OCI-LY1 (cell line): ENCODE data around the gene POLR3E.

Experiments
- H2AFZ ChIP-seq: fragments of 200-600 bp; sonication (generic), shearing (Covaris generic); 2 replicates; pipeline ENCODE4 v1.6.0; 2014; ENCODE audit warnings: antibody characterized with exemption, mild to moderate bottlenecking, low read length
- H3F3A ChIP-seq: fragments of 200-600 bp; sonication (generic), shearing (Covaris generic); 2 replicates; pipeline ENCODE4 v1.6.0; 2014; ENCODE audit warnings: mild to moderate bottlenecking, antibody characterized with exemption, low read length, moderate library complexity; ENCODE audit not compliant: insufficient read depth
- H3K27ac ChIP-seq: fragments of 200-600 bp; sonication (generic); 2 replicates; pipeline ENCODE4 v1.5.1; 2014; ENCODE audit warnings: low read length, mixed run types, mild to moderate bottlenecking, low read depth; ENCODE audit not compliant: poor library complexity, severe bottlenecking
- H3K27me3 ChIP-seq: fragments of 200-600 bp; sonication (generic); 2 replicates; pipeline ENCODE4 v1.6.0; 2014; ENCODE audit warnings: antibody characterized with exemption, mild to moderate bottlenecking, low read length, moderate library complexity; ENCODE audit not compliant: insufficient read depth
- H3K36me3 ChIP-seq: fragments of 200-600 bp; sonication (generic); 2 replicates; pipeline ENCODE4 v1.6.1; 2014; ENCODE audit warnings: mild to moderate bottlenecking, antibody characterized with exemption, low read length, moderate library complexity, mixed read lengths; ENCODE audit not compliant: insufficient read depth
- H3K4me1 ChIP-seq: fragments of 200-600 bp; sonication (generic); 2 replicates; pipeline ENCODE4 v1.5.1; 2014; ENCODE audit warnings: mild to moderate bottlenecking, low read length, moderate library complexity; ENCODE audit not compliant: insufficient read depth, severe bottlenecking
- H3K4me2 ChIP-seq: fragments of 200-600 bp; sonication (generic), shearing (Covaris generic); 2 replicates; pipeline ENCODE4 v1.6.1; 2014; ENCODE audit warnings: low read length
- H3K4me3 ChIP-seq: fragments of 200-600 bp; sonication (generic); 2 replicates; pipeline ENCODE4 v1.5.1; 2014; ENCODE audit warnings: low read length, low read depth, mild to moderate bottlenecking, mixed read lengths; ENCODE audit not compliant: poor library complexity, severe bottlenecking
- H3K79me2 ChIP-seq: fragments of 200-600 bp; shearing (Covaris generic); 2 replicates; pipeline ENCODE4 v1.6.1; 2016; ENCODE audit warnings: mixed run types, low read length, mixed read lengths; ENCODE audit not compliant: insufficient read depth
- H3K9ac ChIP-seq: fragments of 200-600 bp; sonication (generic), shearing (Covaris generic); 2 replicates; pipeline ENCODE4 v1.6.1; 2014; ENCODE audit warnings: mild to moderate bottlenecking, low read length, mixed read lengths
- H3K9me2 ChIP-seq: fragments of 200-600 bp; sonication (generic), shearing (Covaris generic); 2 replicates; pipeline ENCODE4 v1.6.1; 2014; ENCODE audit warnings: low read depth, mild to moderate bottlenecking, low read length, mixed read lengths
- H3K9me3 ChIP-seq: fragments of 200-600 bp; shearing (Covaris generic); 2 replicates; pipeline ENCODE4 v1.6.1; 2014; ENCODE audit warnings: low read length, mixed read lengths
- H4K20me1 ChIP-seq: fragments of 200-600 bp; sonication (generic), shearing (Covaris generic); 2 replicates; pipeline ENCODE4 v1.6.0; 2016; ENCODE audit warnings: mild to moderate bottlenecking, low read length; ENCODE audit not compliant: insufficient read depth
- CTCF ChIP-seq: fragments of 200-600 bp; sonication (generic), shearing (Covaris generic); IDR thresholded peaks from 2 replicates; pipeline ENCODE4 v1.5.1; 2017; ENCODE audit warnings: mild to moderate bottlenecking, antibody characterized with exemption, low read length, moderate library complexity, mixed read lengths
- EZH2 ChIP-seq: fragments of 200-600 bp; sonication (generic), shearing (Covaris generic); IDR thresholded peaks from 2 replicates; pipeline ENCODE4 v1.8.0; 2017; ENCODE audit warnings: borderline replicate concordance, mixed run types, mild to moderate bottlenecking, antibody characterized with exemption, low read length, moderate library complexity, mixed read lengths

Gene POLR3E

GRCh38 chr16:22278441-22279230 lies 18.6 kb upstream of the POLR3E start:
- TF ChIP-seq CTCF (no peak), EZH2 (no peak)
- Histone ChIP-seq H3K4me2 (no peak overlapping the region), H3K27me3 (no peaks in the 10 kb centered on the region), H3K79me2 (no peaks in the 10 kb centered on the region), H3K4me1 (no peaks in the 10 kb centered on the region), H3K36me3 (peaks cover 62% of the 10 kb centered on the region), H2AFZ (no peak overlapping the region), H3K27ac (no peak overlapping the region), H3K9ac (no peak overlapping the region), H3K4me3 (no peak overlapping the region), H3K9me2 (no peaks in the 10 kb centered on the region), H3F3A (0 out of 2 replicates have a peak, but pooled peaks cover 2% of the 10 kb centered on the region), H4K20me1 (no peaks in the 10 kb centered on the region), H3K9me3 (no peaks in the 10 kb centered on the region)

- Histone ChIP-seq H3F3A (0 out of 2 replicates have a peak, but pooled peaks cover 2% of the 10 kb centered on the region), H2AFZ (no peak overlapping the region), H3K36me3 (peaks cover 59% of the 10 kb centered on the region), H3K4me1 (no peaks in the 10 kb centered on the region), H3K27me3 (no peaks in the 10 kb centered on the region), H3K4me2 (no peak overlapping the region), H4K20me1 (no peaks in the 10 kb centered on the region), H3K9me2 (no peaks in the 10 kb centered on the region), H3K79me2 (no peaks in the 10 kb centered on the region), H3K9ac (no peak overlapping the region), H3K9me3 (no peaks in the 10 kb centered on the region), H3K27ac (no peak overlapping the region), H3K4me3 (no peak overlapping the region)
- TF ChIP-seq CTCF (no peak), EZH2 (no peak)
These were observed 14.8 kb upstream of the POLR3E start for GRCh38 chr16:22282254-22282892.

- no peak for TF ChIP-seq EZH2
- TF ChIP-seq CTCF: no peak
- Histone ChIP-seq H3K9ac (no peak overlapping the region), H3K4me3 (no peak overlapping the region), H3K27me3 (no peaks in the 10 kb centered on the region), H4K20me1 (no peaks in the 10 kb centered on the region), H3K27ac (no peak overlapping the region), H3F3A (0 out of 2 replicates have a peak, but pooled peaks cover 2% of the 10 kb centered on the region), H3K79me2 (no peaks in the 10 kb centered on the region), H3K4me1 (no peaks in the 10 kb centered on the region), H3K36me3 (peaks cover 58% of the 10 kb centered on the region), H2AFZ (no peak overlapping the region), H3K9me2 (no peaks in the 10 kb centered on the region), H3K4me2 (no peak overlapping the region), H3K9me3 (no peaks in the 10 kb centered on the region)
These were observed 12.6 kb upstream of the POLR3E start for GRCh38 chr16:22284637-22285036.
